Daoy (cell line): ENCODE measurements around the gene PCDHGB2. TPM values are rescaled to one million over a fixed set of nuclear protein-coding genes. Genes with fewer than 3 reads are reported as not detected.
"Not testable (repeated sequence)": the region's sequence is repeated elsewhere in the genome, so short reads cannot be mapped to it uniquely, and the experiment has no call there.

Experiments used
- DNase-seq: peaks from one replicate; pipeline ENCODE4 v3.0.0-alpha.2; 2015; ENCODE audit warnings: low read depth
- total RNA-seq: library from RNA; depleted of rRNA; stranded (reverse); fragments of >200 nt; shearing (Covaris generic); gene quantifications from 2 replicates; pipeline ENCODE4 v1.2.3, GENCODE V29; 2014

PCDHGB2 gene
- total RNA-seq, 1 experiment from 2014 or later: 0.23 TPM

- no peak for DNase-seq
Observed at GRCh38 chr5:141384471-141385267, 24.9 kb downstream of the PCDHGB2 start.

GRCh38 chr5:141387557-141388311 lies 27.9 kb downstream of the PCDHGB2 start, which contains the start of gene PCDHGB4:
PCDHGB4 (plus strand) TSS chr5:141387698; CDS start chr5:141387885, 187 bp downstream.
- not testable (repeated sequence) for DNase-seq

DNA sequence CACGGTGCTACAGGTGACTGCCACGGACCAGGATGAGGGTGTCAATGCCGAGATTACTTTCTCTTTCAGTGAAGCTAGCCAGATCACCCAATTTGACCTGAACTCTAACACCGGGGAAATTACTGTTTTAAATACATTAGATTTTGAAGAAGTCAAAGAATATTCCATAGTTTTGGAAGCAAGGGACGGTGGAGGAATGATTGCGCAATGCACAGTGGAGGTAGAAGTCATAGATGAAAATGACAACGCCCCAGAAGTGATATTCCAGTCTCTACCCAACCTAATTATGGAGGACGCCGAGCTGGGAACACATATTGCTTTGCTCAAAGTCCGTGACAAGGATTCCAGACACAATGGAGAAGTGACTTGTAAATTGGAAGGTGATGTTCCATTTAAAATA lies 28.9 kb downstream of the PCDHGB2 start:
- no peak for DNase-seq

DNA sequence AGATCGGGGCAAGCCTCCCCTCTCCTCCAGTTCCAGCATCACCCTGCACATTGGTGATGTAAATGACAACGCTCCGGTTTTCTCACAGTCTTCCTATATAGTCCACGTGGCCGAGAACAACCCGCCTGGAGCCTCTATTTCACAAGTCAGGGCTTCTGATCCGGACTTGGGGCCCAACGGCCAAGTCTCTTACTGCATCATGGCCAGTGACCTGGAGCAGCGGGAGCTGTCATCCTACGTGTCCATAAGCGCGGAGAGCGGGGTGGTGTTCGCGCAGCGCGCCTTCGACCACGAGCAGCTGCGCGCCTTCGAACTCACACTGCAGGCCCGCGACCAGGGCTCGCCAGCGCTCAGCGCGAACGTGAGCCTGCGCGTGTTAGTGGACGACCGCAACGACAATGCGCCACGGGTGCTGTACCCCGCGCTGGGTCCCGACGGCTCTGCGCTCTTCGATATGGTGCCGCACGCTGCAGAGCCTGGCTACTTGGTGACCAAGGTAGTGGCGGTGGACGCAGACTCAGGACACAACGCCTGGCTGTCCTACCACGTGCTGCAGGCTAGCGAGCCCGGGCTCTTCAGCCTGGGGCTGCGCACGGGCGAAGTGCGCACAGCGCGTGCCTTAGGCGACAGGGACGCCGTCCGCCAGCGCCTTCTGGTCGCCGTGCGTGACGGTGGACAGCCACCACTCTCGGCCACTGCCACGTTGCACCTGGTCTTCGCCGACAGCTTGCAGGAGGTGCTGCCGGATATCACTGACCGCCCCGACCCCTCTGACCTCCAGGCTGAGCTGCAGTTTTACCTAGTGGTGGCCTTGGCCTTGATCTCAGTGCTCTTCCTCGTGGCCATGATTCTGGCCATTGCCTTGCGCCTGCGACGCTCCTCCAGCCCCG lies 29.6 kb downstream of the PCDHGB2 start:
- no peak for DNase-seq

GRCh38 chr5:141392429-141393198 lies 32.8 kb downstream of the PCDHGB2 start, which contains the start of gene PCDHGA8:
PCDHGA8 (plus strand) TSS chr5:141392633; CDS start chr5:141392814, 181 bp downstream.
- no peak for DNase-seq

DNA sequence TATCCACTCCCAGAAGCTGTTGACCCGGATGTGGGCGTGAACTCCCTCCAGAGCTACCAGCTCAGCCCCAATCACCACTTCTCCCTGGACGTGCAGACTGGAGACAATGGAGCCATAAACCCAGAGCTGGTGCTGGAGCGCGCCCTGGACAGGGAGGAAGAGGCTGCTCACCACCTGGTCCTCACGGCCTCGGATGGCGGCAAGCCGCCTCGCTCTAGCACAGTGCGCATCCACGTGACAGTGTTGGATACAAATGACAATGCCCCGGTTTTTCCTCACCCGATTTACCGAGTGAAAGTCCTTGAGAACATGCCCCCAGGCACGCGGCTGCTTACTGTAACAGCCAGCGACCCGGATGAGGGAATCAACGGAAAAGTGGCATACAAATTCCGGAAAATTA lies 33.5 kb downstream of the PCDHGB2 start:
- DNase-seq: no peak

- DNase-seq: not testable (repeated sequence)
Observed at GRCh38 chr5:141394401-141395187, 34.8 kb downstream of the PCDHGB2 start.

DNA sequence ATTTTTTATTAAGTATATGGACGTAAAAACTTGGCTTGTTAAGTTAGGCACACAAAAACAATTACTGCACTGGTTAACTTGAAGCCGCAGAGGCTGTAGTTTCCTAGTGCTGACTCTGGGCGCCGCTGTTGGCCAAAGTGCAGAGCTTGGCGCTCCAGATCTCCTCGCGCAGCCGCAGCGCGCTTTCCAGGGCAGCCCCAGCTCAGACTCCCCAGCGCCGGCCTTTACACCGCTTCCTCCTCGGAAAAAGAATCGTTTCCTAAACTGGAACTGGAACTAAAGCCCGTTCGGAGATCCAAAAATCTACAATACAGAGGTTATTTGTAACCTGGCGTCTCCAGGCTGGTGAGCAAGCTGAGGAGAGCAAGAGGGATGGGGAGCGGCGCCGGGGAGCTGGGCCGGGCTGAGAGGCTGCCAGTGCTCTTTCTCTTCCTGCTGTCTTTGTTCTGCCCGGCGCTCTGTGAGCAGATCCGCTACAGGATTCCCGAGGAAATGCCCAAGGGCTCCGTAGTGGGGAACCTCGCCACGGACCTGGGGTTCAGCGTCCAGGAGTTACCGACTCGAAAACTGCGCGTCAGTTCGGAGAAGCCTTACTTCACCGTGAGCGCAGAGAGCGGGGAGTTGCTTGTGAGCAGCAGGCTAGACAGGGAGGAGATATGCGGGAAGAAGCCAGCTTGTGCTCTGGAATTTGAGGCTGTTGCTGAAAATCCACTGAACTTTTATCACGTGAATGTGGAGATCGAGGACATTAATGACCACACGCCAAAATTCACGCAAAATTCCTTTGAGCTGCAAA lies 38.2 kb downstream of the PCDHGB2 start, which contains the start of gene PCDHGB5:
TSS of gene PCDHGB5 (plus strand) at position 192 of the 796 bp plus-strand sequence. CDS start at position 373, 181 bp downstream.
- DNase-seq: not testable (repeated sequence)

DNA sequence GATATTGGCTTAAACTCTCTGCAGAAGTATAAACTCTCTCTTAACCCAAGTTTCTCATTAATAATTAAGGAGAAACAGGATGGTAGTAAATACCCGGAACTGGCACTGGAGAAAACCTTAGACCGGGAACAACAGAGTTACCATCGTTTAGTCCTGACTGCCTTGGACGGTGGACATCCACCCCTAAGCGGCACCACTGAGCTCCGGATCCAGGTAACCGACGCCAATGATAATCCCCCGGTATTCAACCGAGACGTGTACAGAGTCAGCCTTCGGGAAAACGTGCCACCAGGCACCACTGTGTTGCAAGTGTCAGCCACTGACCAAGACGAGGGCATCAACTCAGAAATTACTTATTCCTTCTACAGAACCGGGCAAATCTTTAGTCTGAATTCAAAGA lies 38.8 kb downstream of the PCDHGB2 start:
- no peak for DNase-seq

DNA sequence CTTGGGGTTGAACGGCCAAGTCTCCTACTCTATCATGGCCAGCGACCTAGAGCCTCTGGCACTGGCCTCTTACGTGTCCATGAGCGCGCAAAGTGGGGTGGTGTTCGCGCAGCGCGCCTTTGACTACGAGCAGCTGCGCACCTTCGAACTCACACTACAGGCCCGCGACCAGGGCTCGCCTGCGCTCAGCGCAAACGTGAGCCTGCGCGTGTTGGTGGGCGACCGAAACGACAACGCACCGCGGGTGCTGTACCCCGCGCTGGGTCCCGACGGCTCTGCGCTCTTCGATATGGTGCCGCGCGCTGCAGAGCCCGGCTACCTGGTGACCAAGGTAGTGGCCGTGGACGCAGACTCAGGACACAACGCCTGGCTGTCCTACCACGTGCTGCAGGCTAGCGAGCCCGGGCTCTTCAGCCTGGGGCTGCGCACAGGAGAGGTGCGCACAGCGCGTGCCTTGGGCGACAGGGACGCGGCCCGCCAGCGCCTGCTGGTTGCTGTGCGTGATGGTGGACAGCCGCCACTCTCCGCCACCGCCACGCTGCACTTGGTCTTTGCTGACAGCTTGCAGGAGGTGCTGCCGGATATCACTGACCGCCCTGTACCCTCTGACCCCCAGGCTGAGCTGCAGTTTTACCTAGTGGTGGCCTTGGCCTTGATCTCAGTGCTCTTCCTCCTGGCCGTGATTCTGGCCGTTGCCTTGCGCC lies 39.9 kb downstream of the PCDHGB2 start:
- no peak for DNase-seq

GRCh38 chr5:141402553-141403243 lies 42.9 kb downstream of the PCDHGB2 start, which contains the start of gene PCDHGA9:
PCDHGA9 (plus strand) TSS chr5:141402778; CDS start chr5:141402953, 175 bp downstream.
- no peak for DNase-seq

GRCh38 chr5:141403387-141403786 lies 43.6 kb downstream of the PCDHGB2 start:
- no peak for DNase-seq

GRCh38 chr5:141407790-141408505 lies 48.2 kb downstream of the PCDHGB2 start, which contains the start of gene PCDHGB6:
PCDHGB6 (plus strand) TSS chr5:141408021; CDS start chr5:141408203, 182 bp downstream.
- DNase-seq: peak; percentile 67

DNA sequence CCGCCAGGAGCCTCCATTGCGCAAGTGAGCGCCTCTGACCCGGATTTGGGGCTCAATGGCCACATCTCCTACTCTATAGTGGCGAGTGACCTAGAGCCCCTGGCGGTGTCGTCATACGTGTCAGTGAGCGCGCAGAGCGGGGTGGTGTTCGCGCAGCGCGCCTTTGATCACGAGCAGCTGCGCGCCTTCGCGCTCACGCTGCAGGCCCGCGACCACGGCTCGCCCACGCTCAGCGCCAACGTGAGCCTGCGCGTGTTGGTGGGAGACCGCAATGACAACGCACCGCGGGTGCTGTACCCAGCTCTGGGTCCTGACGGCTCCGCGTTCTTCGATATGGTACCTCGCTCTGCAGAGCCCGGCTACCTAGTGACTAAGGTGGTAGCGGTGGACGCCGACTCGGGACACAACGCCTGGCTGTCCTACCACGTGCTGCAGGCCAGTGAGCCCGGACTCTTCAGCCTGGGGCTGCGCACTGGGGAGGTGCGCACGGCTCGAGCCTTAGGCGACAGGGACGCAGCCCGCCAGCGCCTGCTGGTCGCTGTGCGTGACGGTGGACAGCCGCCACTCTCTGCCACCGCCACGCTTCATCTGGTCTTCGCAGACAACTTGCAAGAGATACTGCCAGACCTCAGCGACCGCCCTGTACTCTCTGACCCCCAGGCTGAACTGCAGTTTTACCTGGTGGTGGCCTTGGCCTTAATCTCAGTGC lies 50.0 kb downstream of the PCDHGB2 start:
- DNase-seq: no peak

GRCh38 chr5:141411575-141411974 lies 51.8 kb downstream of the PCDHGB2 start:
- no peak for DNase-seq
